GM18861 (cell line): ENCODE measurements around the gene NKX3-2.

ENCODE experiments used
- ATAC-seq: cut with Tn5 transposase; IDR thresholded peaks from one replicate; pipeline ENCODE4 v1.9.1; 2021; ENCODE audit not compliant: unreplicated experiment

NKX3-2 gene

GRCh38 chr4:13515268-13515667 is 29.0 kb downstream of the NKX3-2 start:
- ATAC-seq, result no peak

GRCh38 chr4:13514722-13515121 is 29.6 kb downstream of the NKX3-2 start:
- ATAC-seq, result no peak

- ATAC-seq, result no peak
Observed at GRCh38 chr4:13511101-13511500, 33.2 kb downstream of the NKX3-2 start.

GRCh38 chr4:13509442-13509841 is 34.9 kb downstream of the NKX3-2 start:
- no peak for ATAC-seq

GRCh38 chr4:13504374-13504773 is 39.9 kb downstream of the NKX3-2 start:
- no peak for ATAC-seq

GRCh38 chr4:13498469-13498868 is 45.8 kb downstream of the NKX3-2 start:
- no peak for ATAC-seq

- no peak for ATAC-seq
Observed at GRCh38 chr4:13496605-13497004, 47.7 kb downstream of the NKX3-2 start.

GRCh38 chr4:13495753-13496152 is 48.6 kb downstream of the NKX3-2 start:
- no peak for ATAC-seq

GRCh38 chr4:13493793-13494192 is 50.5 kb downstream of the NKX3-2 start:
- ATAC-seq, result no peak

- no peak for ATAC-seq
Observed at GRCh38 chr4:13492747-13493146, 51.6 kb downstream of the NKX3-2 start.
